Stimulated activated naive CD8-positive, alpha-beta T cell treated with anti-CD3 and anti-CD28 coated beads, Interleukin-15, Interleukin-2, amounts not matched to agents 100 U/mL and 50 U/mL, for 24 hours (primary cell): Measurements from ENCODE around the gene TTLL10.

Experiments used
- ATAC-seq: fragments of 150-1000 bp; cut with Tn5 transposase; one replicate; pipeline ENCODE4 v1.10.0; 2021
- DNase-seq: peaks from one replicate; pipeline ENCODE4 v3.0.0; 2021

The TTLL10 gene

DNA sequence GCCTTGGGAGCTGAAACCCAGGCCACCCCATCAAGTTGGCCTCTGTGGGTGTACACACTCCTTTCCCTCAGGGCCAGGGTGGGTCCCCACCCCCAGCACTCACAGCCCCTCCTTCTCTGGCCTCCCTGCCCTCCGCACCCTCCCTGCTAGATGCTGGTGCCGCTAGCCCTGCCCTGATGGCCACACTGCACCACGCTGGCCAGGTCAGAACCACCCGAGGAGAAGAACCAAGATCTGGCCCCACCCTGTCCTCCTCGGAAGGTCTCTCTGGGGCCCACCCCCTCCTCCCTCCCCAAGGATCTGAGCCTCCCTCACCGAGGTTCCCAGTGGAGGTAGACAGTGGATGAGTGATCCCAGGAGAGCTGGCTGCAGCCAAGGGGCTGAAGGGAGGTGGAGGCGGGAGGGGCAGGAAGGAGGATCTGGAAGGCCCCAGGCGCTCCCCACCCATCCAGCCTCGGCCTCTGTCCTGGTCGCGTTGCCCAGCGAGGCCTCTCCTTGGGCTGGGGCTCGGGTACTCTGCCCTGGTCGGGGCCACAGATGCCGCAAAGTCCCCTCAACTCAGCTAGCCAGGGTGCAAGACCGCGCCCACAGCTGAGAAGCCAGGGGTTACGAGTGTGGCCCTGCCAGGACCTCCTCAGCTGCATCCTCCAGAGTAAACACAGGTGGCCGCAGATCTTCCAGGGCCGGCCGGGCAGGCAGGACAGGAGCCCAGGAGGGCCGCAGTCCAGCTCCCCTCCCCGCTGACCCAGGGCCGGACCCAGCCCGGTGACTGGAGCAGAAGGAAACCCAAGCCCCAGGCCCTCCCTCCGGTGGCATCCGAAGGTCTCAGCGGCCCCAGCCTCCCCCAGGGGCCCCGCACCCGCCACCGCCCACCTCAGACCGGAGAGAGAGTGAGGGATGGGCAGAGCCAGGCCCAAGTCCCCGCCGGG is 63.5 kb downstream of the TTLL10 start:
- DNase-seq (no peak), ATAC-seq (no peak)

DNA sequence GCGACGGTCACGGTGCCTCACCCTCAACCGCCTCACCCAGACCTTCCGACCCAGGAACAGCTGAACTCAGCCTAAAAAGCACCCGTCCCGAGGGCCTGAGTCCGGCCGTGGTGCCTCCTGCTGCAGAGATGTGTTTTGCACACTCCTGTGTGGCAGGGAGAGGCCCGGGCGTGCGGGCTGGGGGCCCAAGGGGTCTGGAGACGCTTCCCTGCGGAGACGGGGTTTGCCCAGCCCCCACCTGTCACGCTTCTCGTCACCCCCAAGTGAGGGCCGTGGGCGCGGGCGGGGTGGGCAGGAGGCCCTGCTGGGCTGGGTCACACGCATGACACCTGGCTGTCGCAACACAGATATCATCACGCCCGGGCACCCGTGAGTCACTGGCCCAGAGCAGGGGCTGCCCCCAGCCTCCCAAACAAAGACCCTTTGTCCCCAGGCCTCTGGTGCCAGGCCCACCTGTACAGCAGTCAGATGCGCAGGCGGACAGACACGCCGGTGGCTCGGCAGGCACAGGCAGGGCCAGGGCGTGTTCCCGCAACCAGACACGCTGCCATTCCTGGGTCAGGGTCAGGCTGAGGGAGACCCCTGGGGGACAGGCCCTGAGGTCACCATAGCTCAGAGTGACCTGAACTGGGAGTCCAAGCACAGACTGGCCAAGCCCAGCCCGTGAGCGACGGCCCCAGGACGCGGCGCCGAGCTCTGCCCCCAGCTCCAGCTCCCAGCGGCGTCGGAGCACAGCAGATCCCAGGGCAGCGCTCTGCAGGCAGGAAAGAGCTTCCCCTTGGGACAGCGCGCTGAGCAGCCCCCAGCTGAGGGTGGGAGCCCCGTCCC is 64.4 kb downstream of the TTLL10 start:
- peak; percentile 6 for ATAC-seq
- DNase-seq, result no peak

DNA sequence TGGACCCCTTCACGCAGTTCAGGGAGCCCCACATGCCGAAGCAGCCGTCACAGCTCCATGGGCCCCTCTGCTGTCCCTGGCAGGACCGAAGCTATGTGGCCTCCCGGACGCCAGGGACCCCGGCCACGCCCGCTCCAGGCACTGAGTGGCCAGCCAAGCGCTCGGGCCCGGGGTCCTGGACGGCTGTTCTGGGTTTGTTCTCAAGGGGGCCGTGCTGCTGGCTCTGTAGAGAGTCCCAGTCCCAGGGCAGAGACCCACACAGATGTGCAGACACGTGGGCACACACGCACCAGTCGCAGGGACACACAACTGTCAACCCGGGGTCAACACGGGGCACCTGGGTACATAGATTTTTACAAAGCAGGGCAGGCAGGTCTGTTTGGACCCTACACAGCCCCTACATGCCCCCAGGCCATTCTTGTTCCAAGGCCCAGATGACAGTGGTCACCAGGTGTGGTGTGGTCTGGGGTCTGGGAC is 65.1 kb downstream of the TTLL10 start:
- no peak for DNase-seq
- ATAC-seq, result no peak

DNA sequence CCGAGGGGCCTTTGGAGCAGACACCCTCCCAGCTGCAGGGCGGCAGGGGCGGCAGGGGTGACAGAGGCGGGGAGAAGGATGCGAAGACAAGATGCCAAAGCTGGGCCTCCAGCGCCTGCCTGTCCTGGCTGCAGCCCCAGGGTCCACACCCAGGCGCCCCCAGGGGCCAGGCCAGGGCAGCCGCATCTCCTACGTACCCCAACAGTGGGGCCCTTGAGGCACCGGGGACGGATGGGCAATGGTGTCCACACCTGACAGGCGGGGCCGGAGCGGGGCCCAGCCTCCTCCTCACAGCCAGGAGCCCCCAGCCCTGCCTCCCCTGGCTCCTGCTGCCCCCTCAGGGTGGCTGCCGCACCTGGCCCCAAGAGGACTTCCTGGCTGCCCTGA is 65.5 kb downstream of the TTLL10 start:
- DNase-seq (no peak), ATAC-seq (no peak)

DNA sequence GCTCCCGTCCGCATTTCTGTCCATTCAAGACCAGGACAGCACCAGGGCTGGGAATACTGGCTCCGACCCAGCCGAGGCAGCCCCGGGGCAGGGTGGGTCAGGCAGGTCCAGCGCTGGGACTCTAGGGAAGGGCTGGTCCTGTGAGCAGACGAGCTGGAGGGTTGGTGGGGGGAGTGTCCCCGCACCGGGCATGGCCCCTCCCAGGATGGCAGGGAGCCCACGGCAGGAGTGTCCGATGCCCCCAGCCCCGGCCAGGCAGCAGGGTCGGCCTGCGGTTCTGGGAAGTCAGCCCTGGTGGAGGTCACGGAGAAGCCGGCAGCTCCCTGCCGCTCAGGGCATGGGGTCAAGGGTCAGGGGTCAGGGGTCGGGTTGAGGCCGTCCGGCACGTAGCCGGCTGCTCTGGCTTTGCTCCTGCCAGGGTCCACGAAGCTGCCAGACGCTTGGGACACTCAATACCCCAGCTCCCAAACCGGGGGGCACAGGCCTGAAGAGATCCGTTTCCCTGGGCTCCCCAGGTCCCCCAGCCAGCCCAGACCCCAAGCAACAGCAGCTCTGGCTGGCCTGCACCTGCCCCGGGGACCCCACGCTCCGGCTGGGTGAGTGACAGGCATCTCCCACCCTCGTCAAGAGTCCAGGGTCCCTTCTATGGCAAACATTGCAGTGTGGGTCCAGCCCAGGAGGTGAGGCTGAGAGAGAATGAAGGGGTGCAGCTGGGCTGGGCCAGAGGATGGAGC is 66.1 kb downstream of the TTLL10 start:
- ATAC-seq (no peak), DNase-seq (no peak)

DNA sequence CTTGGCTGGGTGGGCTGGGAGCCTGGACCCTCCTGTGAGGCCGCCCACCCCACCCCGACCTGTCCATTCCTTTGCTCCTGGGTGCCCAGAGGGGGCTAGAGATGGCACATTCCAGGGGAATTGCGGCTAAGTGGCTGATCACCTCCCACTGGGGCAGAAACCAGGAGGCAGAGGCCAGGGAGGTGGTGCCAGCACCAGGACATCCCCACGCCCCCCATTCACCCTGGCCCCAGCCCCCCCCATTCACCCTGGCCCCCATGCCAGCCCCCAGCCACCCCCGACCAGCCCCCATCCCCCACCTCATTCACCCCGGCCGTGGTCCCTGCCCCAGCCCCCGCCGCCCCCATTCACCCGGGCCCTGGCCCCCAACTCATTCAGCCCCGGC is 66.7 kb downstream of the TTLL10 start:
- DNase-seq, result no peak
- no peak for ATAC-seq

DNA sequence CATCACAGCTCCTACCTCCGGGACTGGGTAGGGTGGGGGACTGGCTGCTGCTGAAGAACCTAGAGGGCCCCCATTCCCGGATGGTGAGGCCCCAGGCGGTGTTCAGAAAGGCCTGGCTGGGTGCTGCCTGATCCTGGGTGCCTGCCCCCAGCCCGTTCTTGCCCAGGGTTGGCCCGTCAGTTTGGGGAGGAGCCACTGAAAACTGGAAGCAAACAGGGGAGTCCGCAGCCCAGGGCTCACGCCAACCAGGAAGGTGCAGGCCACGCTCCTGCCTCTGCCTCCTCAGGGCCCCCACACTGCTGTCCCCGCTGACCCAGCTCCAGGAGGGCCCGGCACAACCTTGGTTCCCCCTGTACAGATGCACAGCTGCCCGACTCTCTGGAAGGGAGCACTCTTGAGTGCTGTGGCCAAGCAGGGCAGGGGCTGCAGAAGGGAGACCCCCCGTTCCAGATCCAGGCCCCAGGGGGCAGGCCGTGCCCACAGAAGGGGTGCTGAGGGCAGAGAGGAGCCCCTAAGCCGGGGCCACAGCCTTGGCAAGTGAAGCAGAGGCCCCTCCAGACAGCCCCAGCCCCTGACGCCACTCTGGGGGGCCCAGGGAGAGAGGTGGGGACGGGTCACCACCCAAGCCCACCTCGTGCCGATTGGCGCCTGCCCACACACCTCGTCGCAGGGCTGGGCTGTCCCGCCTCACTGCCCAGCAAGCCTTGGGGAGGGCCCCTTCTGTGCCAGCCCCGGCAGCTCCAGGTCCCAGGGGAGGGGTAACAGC is 67.3 kb downstream of the TTLL10 start:
- DNase-seq (no peak), ATAC-seq (no peak)

DNA sequence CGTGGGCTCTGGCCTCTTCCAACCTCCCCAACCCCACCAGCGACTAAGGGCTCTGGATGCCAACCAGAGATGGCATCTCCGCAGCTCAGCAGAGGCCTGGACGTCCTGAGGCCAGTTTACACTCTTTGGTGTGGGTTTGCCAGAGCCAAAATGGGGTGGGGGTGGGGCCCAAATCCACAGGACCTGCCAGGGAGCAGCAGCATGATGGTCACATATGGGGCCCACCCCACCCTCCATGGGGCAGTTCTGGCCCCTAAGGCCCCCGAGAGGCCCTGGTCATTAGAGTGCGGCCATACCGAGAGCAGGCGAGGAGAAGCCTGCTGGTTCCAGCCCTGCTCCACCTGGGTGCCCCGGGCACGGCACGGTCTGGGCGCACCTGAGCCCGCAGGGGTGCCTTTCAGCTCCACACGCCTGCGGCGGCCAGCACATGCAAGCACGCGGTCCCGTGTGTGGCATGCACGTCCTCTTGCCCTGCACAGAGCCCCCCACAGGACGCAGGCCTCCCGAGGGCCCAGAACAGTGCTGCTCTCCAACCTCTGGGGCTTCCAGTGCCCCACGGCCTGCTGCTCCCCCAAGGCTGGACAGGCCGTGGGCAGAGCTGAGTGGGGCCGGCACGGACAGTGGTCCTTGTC is 68.0 kb downstream of the TTLL10 start:
- DNase-seq, result no peak
- no peak for ATAC-seq

DNA sequence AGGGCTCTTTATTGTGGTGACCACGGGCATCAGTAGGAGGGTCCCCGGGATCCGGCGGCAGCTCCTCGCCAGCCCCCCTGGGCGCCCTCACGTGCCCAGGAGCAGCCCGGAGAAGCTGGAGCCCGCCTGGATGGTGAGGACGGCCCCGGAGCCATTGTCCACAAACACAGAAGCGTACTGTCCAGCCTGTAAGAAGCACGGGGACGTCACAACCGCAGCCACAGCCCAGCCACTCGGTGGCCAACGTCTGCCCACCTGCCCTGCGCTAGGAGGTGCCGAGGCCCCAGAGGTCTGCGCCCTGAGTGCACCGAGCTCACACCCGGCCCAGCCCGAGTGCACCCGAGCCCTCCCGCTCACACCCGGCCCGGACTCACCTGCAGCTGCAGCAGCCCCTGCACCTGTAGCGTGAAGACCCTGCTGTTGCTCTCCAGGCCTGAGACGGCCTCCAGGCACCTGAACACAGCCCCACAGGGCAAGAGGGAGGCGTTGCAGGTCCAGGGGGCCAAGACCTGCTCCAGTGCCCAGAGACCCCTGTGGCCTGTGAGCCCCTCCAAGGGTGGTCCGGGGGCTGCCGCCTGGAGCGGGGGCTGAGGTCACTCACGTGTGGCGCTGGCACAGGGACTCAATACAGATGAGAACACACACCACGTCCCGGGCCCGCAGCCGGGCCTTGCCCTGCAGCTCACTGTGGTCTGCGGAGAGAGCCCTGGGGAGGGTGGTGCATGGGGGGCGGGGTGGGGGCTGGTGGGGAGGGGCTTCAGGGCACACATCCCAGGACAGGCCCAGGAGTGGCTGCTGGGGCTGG is 69.0 kb downstream of the TTLL10 start:
- DNase-seq, result no peak
- ATAC-seq, result no peak

DNA sequence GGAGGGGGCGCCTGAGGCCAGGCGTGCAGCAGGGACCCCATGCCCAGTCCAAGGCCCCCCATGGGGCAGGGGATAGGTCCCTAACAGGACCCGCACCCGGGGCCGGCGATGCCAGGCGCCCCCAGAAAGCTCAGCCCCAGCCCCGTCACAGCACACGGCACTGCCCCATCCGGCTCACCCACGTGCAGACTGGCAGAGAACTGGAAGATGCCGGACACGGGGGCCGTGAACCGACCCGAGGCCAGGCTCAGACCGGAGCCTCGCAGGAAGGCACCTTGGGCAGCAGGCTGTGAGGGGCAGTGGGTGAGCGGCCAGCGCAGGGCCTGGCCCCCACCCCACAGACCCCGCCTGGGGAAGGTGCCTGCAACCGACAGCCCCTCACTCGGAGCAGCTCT is 69.6 kb downstream of the TTLL10 start:
- ATAC-seq (no peak), DNase-seq (no peak)

DNA sequence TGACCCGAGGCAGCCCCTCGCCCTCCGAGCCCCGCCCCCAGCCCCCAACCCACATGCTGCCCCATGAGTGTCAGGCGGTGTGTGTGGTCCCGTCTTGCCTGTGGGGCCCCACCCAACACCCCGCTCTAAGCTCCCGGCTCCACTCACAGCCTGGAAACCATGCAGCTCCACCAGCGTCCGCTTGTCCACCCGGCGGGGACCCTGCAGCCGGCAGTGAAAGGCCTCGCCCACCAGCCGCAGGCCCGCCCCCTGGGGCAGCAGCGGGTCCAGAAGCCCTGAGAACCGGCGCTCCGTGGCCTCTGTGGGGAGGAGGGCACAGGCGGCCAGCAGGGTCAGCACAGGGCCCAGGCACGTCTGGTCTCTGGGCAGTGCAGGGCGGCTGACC is 70.1 kb downstream of the TTLL10 start:
- DNase-seq, result no peak
- ATAC-seq, result no peak

DNA sequence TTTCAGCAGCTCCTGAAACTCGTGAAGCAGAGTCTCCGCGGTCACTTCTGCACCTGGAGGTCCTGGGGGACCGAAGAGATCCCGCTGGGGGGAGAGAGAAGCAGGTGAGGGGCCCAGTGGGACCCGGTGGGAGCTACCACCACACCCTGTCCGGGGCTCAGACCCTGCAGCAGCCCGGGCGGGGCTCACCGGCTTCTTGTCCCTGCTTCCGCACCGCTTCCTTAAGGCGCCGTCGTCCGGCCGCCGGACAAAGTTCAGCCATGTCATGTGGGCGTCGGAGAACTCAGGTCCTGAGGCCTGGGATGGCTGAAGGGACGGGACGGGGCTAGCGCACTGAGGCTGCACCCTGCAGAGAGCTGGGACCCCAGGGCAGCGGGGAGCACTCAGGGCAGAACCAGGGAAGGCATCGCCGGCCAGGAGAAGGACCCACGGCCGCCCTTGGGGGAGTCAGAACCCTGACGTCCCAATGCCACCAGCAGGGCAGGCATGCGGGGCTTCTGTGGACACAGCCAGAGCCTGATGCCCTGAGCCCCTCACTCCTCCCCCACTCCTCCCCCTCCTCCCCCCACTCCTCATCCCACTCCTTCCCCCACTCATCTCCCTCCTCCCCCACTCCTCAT is 70.6 kb downstream of the TTLL10 start:
- DNase-seq (no peak), ATAC-seq (no peak)

DNA sequence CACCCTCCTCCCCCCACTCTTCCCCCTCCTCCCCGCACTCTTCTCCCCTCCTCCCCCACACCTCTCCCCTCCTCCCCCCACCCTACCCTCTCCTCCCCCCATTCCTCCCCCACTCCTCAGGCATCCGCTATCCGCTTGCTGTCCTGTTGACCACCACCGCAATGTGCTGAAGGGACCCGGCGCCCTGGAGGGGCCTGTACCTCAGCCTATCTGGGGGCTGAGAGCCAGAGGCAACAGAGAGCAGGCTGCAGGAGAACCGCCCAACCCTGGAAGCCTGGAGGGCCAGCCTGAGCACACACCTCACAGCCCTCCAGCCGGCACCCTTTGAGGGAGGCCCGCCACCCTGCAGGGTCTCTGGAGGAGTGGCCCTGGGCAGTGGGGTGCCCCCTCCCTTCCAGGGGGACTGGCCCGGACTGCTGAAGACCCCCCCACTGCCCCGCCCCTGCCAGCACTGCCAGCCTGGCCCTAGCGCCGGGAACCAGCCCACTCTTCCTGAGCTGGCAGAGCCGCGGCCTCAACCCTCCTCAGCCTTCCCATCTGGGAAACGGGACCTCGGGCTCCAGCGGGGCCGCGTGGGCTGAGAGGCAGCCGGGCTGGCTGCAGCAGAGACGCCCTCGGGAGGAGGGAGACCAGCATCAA is 71.6 kb downstream of the TTLL10 start:
- DNase-seq (no peak), ATAC-seq (no peak)

DNA sequence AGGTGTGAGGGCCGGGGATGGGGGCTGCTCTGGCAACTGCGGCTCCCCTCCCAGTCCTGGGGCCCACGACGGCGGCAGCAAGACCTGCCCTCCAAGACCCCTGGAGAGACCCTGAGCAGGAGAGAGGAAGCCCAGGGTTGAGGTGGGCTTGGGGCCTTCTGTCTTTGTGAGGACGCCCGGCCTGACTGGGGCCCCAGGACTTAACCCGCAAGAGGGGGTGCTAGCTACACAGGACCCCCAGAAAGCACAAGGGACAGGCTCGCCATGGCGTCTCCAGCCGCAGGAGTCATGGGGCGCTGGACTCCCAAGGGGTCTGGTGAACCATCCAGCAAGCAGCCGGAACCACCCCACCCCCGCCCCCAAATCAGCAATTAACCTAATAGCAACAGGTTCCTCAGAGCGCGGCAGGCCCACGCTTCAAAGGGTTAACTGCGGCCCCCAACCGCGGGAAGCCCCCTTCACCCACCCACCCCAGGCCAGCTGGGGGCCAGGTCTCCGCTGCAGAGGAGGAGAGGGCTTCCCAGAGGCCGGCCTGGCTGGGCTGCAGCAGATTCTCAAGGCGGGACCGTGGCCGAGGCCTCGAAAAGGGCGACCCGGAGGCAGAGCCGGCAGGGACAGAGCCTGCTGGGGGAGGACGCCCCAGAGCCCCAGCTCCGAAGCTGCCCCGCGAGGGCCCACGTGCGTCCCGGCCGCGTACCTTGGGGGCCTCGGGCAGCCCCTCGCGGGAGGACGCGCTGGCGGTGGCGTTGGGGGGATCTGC is 72.3 kb downstream of the TTLL10 start:
- DNase-seq, result no peak
- no peak for ATAC-seq

DNA sequence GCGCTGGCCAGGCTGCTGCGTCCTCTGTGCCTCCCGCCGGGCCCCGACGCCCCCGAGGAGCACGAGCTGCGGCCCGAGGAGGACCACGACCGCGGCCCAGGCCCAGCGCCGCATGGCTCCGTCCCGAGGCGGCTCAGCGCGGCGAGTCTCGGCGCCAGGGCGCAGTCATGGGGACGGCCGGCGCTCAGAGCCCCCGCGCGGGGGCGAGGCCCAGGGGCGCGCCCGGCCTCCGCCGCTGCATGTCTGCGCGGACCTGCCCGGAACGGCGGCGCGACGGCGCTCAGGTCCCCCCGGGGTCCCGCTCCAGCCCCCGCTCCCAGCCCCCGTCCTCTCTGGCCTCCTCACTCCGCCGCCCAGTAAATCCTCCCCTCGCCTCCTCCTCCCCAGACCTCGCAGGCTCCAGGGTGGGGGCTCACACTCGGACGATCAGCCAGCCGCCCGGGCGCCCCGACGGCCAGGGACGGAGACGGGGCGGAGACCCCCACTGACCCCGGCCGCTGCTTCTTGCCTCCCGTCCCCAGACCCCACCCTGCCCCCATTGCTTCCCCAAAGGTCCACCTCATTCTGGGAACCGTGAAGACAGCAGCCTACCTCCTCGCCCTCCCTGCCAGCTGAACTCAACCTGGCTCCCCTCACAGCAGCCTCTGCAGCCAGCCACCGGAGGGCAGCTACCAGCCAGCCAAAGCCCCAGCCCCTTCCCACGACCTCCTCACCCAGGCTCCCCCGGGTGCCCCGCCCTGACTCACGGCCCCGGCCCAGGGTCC is 73.1 kb downstream of the TTLL10 start, which contains the start of gene C1QTNF12:
Gene C1QTNF12 (minus strand): TSS at position 146 of the 764 bp plus-strand sequence. CDS start 32 bp downstream, at position 114.
- no peak for DNase-seq
- no peak for ATAC-seq

DNA sequence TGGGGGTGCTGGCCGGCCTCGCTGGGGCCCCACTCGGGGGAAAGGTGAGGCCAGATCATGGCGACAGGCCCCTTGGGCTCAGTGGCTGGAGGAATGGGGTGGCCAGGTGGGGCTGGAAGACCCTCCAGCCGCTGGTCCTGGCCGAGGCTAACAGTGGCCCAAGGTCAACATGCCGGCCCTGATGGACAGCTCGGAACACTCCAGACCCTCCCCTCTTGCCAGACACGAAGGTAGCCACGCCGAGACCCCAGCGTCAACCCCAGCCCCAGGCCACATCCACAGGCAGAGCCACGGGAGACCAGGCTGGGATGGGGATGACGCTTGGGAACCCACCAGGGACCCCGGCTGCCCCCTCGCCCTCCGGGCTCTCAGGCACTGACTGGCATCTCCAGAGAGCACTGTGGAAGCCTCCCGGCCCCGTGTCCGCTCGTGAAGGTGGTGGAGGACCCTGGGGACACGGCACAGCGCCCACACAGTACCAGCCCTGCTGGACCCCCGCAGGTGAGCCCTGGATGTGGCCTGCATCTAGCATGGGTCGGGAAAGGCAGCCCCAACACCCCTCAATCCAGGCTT is 73.7 kb downstream of the TTLL10 start:
- no peak for DNase-seq
- ATAC-seq, result no peak
